Naive B cell (primary cell): ENCODE results near the gene ANKRD33B. TPM values are rescaled to one million over a fixed set of nuclear protein-coding genes. Genes with fewer than 3 reads are reported as not detected.
A peak's percentile ranks its signal among the peaks of the same experiment; 100 is the strongest.

Experiments used
- ATAC-seq, 2 donors: fragments of 150-1000 bp; cut with Tn5 transposase; 2 replicates each; pipeline ENCODE4 v1.10.0; 2021; ENCODE audit warnings: low read depth in 2 of 2, mild to moderate bottlenecking in 2 of 2, moderate library complexity in 2 of 2
- DNase-seq: peaks from one replicate; pipeline ENCODE4 v3.0.0; 2022
- H3K27ac Mint-ChIP-seq, 6 donors: one replicate each; pipeline ENCODE4 v1.8.0; 2020 to 2022; ENCODE audit warnings: mild to moderate bottlenecking in 6 of 6, mixed read lengths in 6 of 6, moderate library complexity in 5 of 6, inconsistent platforms in 2 of 6
- H3K27me3 Mint-ChIP-seq, 3 donors: one replicate each; pipeline ENCODE4 v1.8.0; 2021 to 2022; ENCODE audit warnings: mixed read lengths in 3 of 3, mild to moderate bottlenecking in 1 of 3
- H3K36me3 Mint-ChIP-seq, 2 donors: one replicate each; pipeline ENCODE4 v1.8.0; 2020 to 2022; ENCODE audit warnings: mixed read lengths in 2 of 2, inconsistent platforms in 1 of 2, mild to moderate bottlenecking in 1 of 2
- H3K4me1 Mint-ChIP-seq, 3 donors: one replicate each; pipeline ENCODE4 v1.8.0; 2020 to 2022; ENCODE audit warnings: mixed read lengths in 3 of 3, inconsistent platforms in 1 of 3, mild to moderate bottlenecking in 1 of 3, moderate library complexity in 1 of 3
- H3K4me3 Mint-ChIP-seq, 8 donors: one replicate each; pipeline ENCODE4 v1.8.0; 2020 to 2022; ENCODE audit warnings: mild to moderate bottlenecking in 8 of 8, mixed read lengths in 8 of 8, moderate library complexity in 8 of 8, inconsistent platforms in 2 of 8
- H3K9me3 Mint-ChIP-seq, 7 donors: one replicate each; pipeline ENCODE4 v1.8.0; 2020 to 2022; ENCODE audit warnings: mixed read lengths in 7 of 7, mild to moderate bottlenecking in 5 of 7, inconsistent platforms in 2 of 7, moderate library complexity in 1 of 7
- polyA plus RNA-seq, 6 donors: library from polyadenylated mRNA; unstranded; fragments of 300-500 nt; fragmentation: Illumina TruSeq; gene quantifications; one replicate each; pipeline ENCODE4 v1.2.3, GENCODE V29; 2021; ENCODE audit warnings: low read depth in 6 of 6

ANKRD33B gene
- polyA plus RNA-seq, 6 donors from 2014 or later: 1.3 to 2.7 (median 1.9) TPM

DNA sequence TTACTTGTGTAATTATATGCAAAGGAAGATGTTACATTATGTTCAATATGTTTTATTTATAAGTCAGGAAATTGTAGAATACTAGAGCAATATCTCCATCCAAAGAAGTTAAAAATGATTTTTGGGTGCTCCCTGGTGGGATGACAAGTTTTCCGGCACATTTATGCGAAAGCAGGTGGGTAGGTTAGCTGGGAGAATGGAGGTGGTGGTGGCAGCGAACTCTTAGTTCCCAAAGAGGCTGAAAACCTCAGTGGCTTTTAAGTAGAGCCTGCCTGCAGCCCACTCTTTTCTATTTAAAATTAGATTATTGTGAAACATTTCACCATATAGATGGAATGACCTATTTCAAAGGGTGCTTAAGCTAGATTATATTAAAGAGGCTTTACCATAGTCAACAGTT, 51.8 kb downstream of the ANKRD33B start:
- Mint-ChIP-seq H3K4me1 (peaks cover 16 to 49% (median 28%) of the 10 kb centered on the region in 3 donors), H3K36me3 (peaks cover 3 to 35% of the 10 kb centered on the region in 2 donors), H3K9me3 (no peaks in the 10 kb centered on the region), H3K27me3 (no peaks in the 10 kb centered on the region), H3K27ac (peak overlapping the region in 1 of 6 donors; percentile 59), H3K4me3 (no peak overlapping the region)
- ATAC-seq: no peak
- no peak for DNase-seq

DNA sequence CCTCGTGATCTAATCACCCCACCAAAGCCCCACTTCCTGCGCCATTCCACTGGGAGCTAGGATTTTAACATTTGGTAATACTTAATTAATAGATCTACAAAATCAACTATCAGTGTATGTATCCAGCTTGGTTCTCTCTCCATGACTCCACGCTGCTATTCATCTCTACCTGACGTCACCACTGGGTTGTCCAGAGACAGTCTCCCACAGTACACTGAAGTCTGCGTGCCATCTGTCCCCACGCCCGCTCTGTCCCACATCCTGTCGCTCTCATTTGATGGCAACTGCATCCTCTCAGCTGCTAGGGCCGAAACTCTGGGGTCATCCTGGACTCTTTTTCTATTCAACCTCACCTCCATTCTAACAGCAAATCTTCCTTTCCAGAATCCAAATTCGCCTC, 53.2 kb downstream of the ANKRD33B start:
- Mint-ChIP-seq H3K9me3 (peaks cover 0 to 4% (median 2%) of the 10 kb centered on the region in 7 donors), H3K4me3 (peak overlapping the region in 1 of 8 donors; percentile 40), H3K27me3 (no peaks in the 10 kb centered on the region), H3K4me1 (peaks cover 17 to 55% (median 35%) of the 10 kb centered on the region in 3 donors), H3K27ac (peak overlapping the region in 1 of 6 donors; percentile 76), H3K36me3 (peaks cover 10 to 45% of the 10 kb centered on the region in 2 donors)
- ATAC-seq: no peak
- no peak for DNase-seq

DNA sequence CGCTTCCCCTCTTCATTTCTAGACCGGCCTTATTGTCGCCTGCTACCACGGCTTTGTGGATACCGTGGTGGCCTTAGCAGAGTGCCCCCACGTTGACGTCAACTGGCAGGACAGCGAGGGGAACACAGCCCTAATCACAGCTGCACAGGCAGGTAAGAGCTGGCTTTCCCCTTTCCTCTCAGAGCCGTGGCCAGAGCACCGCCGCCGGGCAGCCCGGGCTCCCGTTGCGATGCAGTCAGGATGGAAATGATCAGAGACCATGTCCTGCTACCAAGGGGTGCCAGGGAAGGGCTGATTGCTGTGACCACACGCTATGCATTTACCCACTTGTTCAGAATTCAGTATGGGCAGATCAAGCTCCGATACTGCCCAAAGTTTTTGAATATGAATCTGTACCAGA, 54.4 kb downstream of the ANKRD33B start:
- DNase-seq (no peak), ATAC-seq (no peak)
- peaks cover 0 to 4% (median 2%) of the 10 kb centered on the region in 7 donors for H3K9me3 Mint-ChIP-seq
- peak overlapping the region in 1 of 8 donors; percentile 1 for H3K4me3 Mint-ChIP-seq
- H3K36me3 Mint-ChIP-seq: peaks cover 10 to 45% of the 10 kb centered on the region in 2 donors
- no peaks in the 10 kb centered on the region for H3K27me3 Mint-ChIP-seq
- peaks cover 18 to 45% (median 31%) of the 10 kb centered on the region in 3 donors for H3K4me1 Mint-ChIP-seq
- peak overlapping the region in 3 of 6 donors; percentile 49 to 94 (median 80) for H3K27ac Mint-ChIP-seq

DNA sequence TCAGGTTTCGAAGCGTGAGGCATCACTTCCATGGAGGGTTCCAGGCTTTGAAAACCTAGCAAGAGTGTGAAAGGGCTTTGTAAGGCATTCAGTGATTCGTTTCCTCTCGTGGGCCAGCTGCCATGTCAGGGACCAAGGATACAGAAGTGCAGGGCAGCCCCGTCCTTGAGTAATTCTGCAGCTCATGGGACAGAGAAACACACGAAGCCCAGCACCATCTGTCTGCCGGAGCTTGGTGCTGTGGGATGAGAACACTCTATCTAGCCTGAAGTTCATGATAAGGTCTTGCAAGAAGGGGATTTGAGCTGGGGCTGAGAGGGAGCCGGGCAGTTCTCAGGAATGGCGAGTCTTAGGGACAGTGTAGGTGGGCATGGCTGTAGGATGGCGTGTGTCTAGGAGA, 55.8 kb downstream of the ANKRD33B start:
- H3K4me1 Mint-ChIP-seq: peaks cover 23 to 38% (median 35%) of the 10 kb centered on the region in 3 donors
- no peaks in the 10 kb centered on the region for H3K27me3 Mint-ChIP-seq
- no peak for ATAC-seq
- no peak for DNase-seq
- H3K36me3 Mint-ChIP-seq: peaks cover 10 to 45% of the 10 kb centered on the region in 2 donors
- H3K27ac Mint-ChIP-seq: peak overlapping the region in 2 of 6 donors; percentile 59 to 65
- H3K4me3 Mint-ChIP-seq: peak overlapping the region in 1 of 8 donors; percentile 48
- peaks cover 0 to 4% (median 2%) of the 10 kb centered on the region in 7 donors for H3K9me3 Mint-ChIP-seq

DNA sequence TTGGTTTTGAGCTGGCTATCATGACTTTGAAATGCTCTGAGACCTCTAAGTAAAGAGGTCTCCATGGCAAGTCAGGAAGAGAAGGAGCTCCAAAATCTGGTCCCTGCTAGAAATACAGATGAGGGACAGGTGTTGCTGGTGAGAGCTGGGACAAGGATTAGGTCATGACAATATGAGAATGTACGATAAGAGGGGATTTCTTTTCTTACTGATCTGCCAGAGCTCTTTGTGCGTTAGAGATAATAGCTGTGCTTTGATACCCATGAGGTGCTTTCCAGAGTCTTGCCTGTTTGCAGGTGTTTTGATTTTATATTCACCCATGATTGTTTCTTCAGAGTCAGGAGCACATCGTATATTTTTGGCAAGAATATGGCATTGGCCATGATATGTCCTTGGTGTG, 56.5 kb downstream of the ANKRD33B start:
- Mint-ChIP-seq H3K4me3 (no peak overlapping the region), H3K27me3 (no peaks in the 10 kb centered on the region), H3K4me1 (peaks cover 23 to 36% (median 32%) of the 10 kb centered on the region in 3 donors), H3K36me3 (peaks cover 10 to 45% of the 10 kb centered on the region in 2 donors), H3K9me3 (peaks cover 0 to 4% (median 2%) of the 10 kb centered on the region in 7 donors), H3K27ac (peak overlapping the region in 5 of 6 donors; percentile 2 to 73 (median 21))
- DNase-seq (no peak), ATAC-seq (peak in 1 of 2 donors; percentile 52)

DNA sequence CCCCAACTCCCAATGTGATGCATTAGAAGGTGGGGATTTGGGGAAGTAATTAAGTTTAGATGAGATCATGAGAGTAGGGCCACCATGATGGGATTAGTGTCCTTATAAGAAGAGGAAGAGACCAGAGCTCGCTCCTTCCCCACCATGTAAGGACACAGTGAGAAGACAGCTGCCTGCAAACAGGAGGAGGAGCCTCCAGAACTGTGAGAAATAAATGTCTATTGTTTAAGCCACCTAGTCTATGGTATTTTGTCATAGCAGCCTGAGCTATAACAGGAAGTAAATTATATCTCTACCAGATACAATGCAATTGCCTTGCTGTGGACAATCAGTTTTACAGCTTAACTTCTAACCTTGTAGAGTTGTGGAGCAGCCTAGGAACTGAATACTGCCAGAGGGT, 58.0 kb downstream of the ANKRD33B start:
- Mint-ChIP-seq H3K27me3 (no peaks in the 10 kb centered on the region), H3K27ac (peak overlapping the region in 3 of 6 donors; percentile 1 to 56 (median 47)), H3K4me1 (peaks cover 23 to 38% (median 32%) of the 10 kb centered on the region in 3 donors), H3K9me3 (peaks cover 0 to 4% (median 2%) of the 10 kb centered on the region in 7 donors), H3K36me3 (peaks cover 14 to 45% of the 10 kb centered on the region in 2 donors), H3K4me3 (peak overlapping the region in 1 of 8 donors; percentile 21)
- DNase-seq (no peak), ATAC-seq (peak; percentile 56 to 58)

DNA sequence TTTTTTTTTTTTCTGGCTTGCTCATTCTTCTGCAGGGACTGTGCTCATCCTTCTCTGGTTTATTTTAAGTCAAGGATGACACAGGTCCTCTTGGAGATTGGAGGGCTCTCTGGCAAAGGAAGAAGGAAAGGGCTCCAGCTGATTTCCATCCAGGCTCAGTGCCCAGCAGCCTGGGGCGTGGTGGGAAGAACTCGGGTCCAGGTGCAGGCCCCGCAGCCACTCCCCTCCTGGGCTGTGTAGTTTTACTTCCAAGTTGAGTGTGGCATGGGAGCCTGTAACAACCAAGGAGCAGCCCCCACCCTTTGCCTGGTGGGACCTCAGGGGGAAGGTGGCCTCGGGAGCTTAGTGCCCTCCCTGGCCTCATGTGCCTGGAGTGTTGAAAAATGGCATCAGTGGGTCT, 58.9 kb downstream of the ANKRD33B start:
- DNase-seq (no peak), ATAC-seq (no peak)
- no peaks in the 10 kb centered on the region for H3K27me3 Mint-ChIP-seq
- no peak overlapping the region for H3K4me3 Mint-ChIP-seq
- no peak overlapping the region for H3K27ac Mint-ChIP-seq
- peaks cover 0 to 4% (median 2%) of the 10 kb centered on the region in 7 donors for H3K9me3 Mint-ChIP-seq
- H3K4me1 Mint-ChIP-seq: peaks cover 33 to 45% (median 38%) of the 10 kb centered on the region in 3 donors
- peaks cover 14 to 37% of the 10 kb centered on the region in 2 donors for H3K36me3 Mint-ChIP-seq

DNA sequence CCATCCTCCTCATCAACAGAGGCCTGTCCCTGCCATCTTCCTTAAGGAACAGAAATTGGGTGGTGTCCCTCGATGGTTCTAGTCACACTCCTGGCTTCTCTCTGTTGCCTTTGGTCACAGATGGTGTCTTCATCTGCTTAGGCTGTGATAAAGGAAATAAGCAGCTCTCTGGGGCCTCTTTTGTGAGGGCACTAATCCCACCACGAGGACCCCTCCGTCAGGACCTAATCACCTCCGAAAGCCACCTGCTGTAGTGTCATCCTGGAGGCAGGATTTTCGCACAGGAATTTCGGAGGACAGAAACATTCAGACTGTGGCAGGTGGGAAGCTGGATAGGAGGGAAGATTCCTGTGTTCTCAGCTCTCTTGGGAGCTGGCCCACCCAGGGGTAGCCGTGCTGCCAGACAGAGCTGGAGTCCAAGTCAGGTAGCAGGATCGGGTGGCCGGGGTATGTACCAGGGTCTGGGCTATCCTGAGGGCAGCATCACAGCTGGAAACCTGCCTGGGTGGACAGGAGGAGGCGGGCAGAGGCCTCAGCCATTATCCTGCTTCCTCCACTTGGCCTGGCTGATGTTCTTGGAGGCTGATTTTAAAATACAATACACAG, 59.5 kb downstream of the ANKRD33B start:
- no peak for DNase-seq
- H3K9me3 Mint-ChIP-seq: peaks cover 0 to 4% (median 2%) of the 10 kb centered on the region in 7 donors
- H3K27me3 Mint-ChIP-seq: no peaks in the 10 kb centered on the region
- H3K36me3 Mint-ChIP-seq: peaks cover 14 to 31% of the 10 kb centered on the region in 2 donors
- peaks cover 36 to 49% (median 36%) of the 10 kb centered on the region in 3 donors for H3K4me1 Mint-ChIP-seq
- peak overlapping the region in 1 of 8 donors; percentile 15 for H3K4me3 Mint-ChIP-seq
- no peak for ATAC-seq
- H3K27ac Mint-ChIP-seq: peak overlapping the region in 2 of 6 donors; percentile 26 to 27

DNA sequence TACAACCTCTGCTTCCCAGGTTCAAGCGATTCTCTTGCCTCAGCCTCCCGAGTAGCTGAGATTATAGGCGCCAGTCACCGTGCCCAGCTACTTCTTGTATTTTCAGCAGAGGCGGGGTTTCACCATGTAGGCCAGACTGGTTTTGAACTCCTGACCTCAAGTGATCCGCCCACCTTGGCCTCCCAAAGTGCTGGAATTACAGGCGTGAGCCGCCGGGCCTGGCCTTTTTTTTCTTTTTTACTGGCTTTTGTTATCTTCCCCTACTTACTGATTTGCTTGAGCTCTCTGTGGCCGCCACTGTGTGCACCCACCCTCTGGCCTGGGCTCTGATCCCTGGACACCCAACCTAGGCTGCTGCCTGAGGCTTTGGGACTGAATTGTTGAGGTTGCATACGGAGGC, 60.3 kb downstream of the ANKRD33B start:
- Mint-ChIP-seq H3K36me3 (peaks cover 14 to 24% of the 10 kb centered on the region in 2 donors), H3K4me1 (peaks cover 39 to 57% (median 40%) of the 10 kb centered on the region in 3 donors)
- no peak for ATAC-seq

DNA sequence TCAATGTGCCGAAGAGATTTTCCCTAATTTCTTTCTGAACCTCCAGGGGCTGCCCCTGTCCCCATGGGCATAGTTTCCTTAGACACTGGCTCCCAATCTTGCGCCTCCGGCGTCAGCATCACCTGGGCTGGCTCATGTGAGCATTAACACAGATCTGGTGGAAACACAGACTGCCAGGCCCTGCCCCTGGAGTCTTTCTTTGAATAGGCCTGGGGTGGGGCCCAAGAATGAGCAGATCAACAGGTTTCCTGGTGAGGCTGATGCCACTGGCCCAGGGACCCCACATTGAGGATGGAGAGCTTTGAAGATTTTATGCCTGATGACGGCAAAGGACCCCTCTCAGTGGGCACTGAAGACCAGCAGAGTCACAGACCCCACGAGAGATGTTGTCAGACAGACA, 60.8 kb downstream of the ANKRD33B start:
- peaks cover 43 to 57% (median 45%) of the 10 kb centered on the region in 3 donors for H3K4me1 Mint-ChIP-seq
- no peak for DNase-seq
- no peaks in the 10 kb centered on the region for H3K27me3 Mint-ChIP-seq
- no peak overlapping the region for H3K4me3 Mint-ChIP-seq
- no peak overlapping the region for H3K27ac Mint-ChIP-seq
- ATAC-seq: no peak
- peaks cover 0 to 4% (median 2%) of the 10 kb centered on the region in 7 donors for H3K9me3 Mint-ChIP-seq
- peaks cover 17 to 19% of the 10 kb centered on the region in 2 donors for H3K36me3 Mint-ChIP-seq

More for the DNA sequence above, 60.3 kb downstream of the ANKRD33B start:
- Mint-ChIP-seq H3K9me3 (peaks cover 0 to 4% (median 2%) of the 10 kb centered on the region in 7 donors), H3K4me3 (no peak overlapping the region), H3K27me3 (no peaks in the 10 kb centered on the region), H3K27ac (peak overlapping the region in 4 of 6 donors; percentile 26 to 76 (median 50))
- no peak for DNase-seq

DNA sequence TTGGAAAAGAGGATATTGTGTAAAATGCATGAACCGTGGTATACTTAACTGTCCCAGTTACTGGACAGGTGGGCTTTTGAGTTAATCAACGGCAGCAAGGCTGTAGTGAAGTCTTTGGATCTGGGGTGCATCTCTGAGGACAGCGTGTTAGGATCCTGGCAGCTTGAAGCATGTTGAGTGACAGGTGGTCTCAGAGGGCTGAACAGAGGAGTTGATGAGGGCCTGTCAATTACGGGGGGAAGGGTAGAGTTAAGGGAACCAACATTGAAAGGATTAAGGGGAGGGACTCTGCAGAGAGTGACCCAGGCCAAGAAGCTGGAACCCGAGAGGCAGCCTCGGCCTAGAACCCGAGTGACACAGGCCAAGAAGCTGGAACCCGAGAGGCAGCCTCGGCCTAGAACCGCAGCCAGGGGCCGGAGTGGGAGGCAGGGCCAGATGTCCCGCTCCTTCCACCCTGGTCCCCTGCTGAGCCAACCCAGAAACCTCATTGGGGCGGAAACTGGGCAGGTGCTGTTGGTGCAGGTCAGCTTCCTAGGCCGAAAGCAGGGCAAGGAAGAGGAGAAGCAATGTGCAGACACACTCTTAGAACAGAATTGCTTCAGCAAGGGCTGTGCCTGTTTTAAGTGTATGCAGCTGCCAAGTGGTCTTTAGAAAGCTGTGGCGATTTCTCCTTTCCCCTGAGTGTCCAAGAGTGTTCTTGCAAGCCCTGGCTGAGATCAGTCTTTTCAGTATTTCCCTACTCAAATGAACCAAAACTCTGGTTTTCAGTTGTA, 62.0 kb downstream of the ANKRD33B start:
- peaks cover 8 to 14% of the 10 kb centered on the region in 2 donors for H3K36me3 Mint-ChIP-seq
- H3K27me3 Mint-ChIP-seq: no peaks in the 10 kb centered on the region
- peak overlapping the region in 4 of 6 donors; percentile 1 to 56 (median 40) for H3K27ac Mint-ChIP-seq
- ATAC-seq (no peak), DNase-seq (no peak)
- peaks cover 44 to 59% (median 49%) of the 10 kb centered on the region in 3 donors for H3K4me1 Mint-ChIP-seq
- H3K9me3 Mint-ChIP-seq: peaks cover 0 to 4% (median 2%) of the 10 kb centered on the region in 7 donors
- H3K4me3 Mint-ChIP-seq: peak overlapping the region in 3 of 8 donors; percentile 8 to 81 (median 49)

DNA sequence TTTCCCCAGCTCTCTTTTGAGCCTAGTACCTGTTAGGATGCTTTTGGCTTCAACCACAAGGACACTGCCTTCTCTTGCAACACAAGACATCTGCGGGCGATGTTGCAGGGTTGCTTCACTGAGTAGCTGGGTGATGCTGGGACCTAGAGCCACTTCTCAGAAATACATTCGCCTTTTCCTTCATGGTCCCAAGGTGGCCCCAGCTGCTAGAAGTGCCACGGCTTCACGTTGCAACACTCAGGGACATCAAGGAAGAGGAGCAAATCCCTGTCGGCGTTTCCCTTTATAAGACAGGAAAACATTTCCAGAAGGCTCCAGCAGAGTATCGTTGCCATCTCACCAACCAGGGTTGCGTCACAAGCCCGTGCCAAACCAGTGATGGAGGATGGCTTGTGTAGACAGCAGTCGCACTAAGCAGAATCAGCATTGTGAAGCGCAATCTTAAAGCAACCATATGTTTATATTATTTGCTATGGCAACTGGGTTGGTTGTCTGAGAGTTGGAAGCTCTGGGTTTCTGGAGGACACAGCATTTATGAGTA, 62.7 kb downstream of the ANKRD33B start:
- H3K4me3 Mint-ChIP-seq: peak overlapping the region in 5 of 8 donors; percentile 35 to 90 (median 56)

DNA sequence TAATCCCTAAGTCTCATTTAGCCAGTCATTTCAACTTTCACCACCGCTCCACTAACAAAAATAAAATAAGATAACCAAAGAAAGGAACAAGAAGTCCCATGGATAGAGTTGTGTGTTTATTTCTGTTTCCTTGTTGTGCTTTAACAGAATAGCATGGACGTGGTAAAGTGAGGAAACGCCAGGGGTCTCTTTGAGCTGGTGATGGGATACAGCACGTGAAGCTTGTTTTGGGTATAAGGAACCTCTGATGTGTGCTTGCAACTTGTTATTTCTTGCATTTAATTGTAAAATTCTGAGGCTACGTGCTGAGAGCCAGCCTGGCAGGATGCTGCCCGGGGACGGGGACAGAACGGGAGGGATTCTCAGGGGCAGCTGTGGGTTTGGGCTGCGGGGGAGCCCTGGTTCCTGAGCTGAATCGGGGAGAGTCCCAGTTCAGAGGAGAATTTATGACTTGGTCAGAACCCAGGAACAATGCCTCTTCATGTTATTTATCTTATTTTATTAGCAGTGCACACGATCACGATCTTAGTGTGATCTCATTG, 63.4 kb downstream of the ANKRD33B start:
- peak overlapping the region; percentile 67 to 92 (median 88) for H3K4me3 Mint-ChIP-seq
- no peak for ATAC-seq
- H3K27me3 Mint-ChIP-seq: no peaks in the 10 kb centered on the region
- no peak for DNase-seq
- H3K36me3 Mint-ChIP-seq: peaks cover 0 to 8% of the 10 kb centered on the region in 2 donors
- H3K4me1 Mint-ChIP-seq: peaks cover 50 to 66% (median 53%) of the 10 kb centered on the region in 3 donors
- peak overlapping the region; percentile 3 to 91 (median 84) for H3K27ac Mint-ChIP-seq
- H3K9me3 Mint-ChIP-seq: no peaks in the 10 kb centered on the region

More for the DNA sequence above, 62.7 kb downstream of the ANKRD33B start:
- H3K27ac Mint-ChIP-seq: peak overlapping the region in 3 of 6 donors; percentile 3 to 78 (median 25)
- peaks cover 49 to 65% (median 52%) of the 10 kb centered on the region in 3 donors for H3K4me1 Mint-ChIP-seq
- DNase-seq: no peak
- peaks cover 0 to under 1% (median 0%) of the 10 kb centered on the region in 7 donors for H3K9me3 Mint-ChIP-seq
- H3K27me3 Mint-ChIP-seq: no peaks in the 10 kb centered on the region
- peaks cover 1 to 8% of the 10 kb centered on the region in 2 donors for H3K36me3 Mint-ChIP-seq
- ATAC-seq: no peak
